HG03439 (cell line): Measurements from ENCODE around the gene FLCN.
"Not testable (repeated sequence)": the region's sequence is repeated elsewhere in the genome, so short reads cannot be mapped to it uniquely, and the experiment has no call there.

Experiments used
- ATAC-seq: cut with Tn5 transposase; IDR thresholded peaks from one replicate; pipeline ENCODE4 v1.9.1; 2021; ENCODE audit warnings: mild to moderate bottlenecking, moderate library complexity; ENCODE audit not compliant: unreplicated experiment

FLCN gene

GRCh38 chr17:17188586-17188985 lies 48.4 kb downstream of the FLCN start:
- ATAC-seq = no peak

- ATAC-seq = no peak
Measured at GRCh38 chr17:17186551-17187505, 50.1 kb downstream of the FLCN start.

DNA sequence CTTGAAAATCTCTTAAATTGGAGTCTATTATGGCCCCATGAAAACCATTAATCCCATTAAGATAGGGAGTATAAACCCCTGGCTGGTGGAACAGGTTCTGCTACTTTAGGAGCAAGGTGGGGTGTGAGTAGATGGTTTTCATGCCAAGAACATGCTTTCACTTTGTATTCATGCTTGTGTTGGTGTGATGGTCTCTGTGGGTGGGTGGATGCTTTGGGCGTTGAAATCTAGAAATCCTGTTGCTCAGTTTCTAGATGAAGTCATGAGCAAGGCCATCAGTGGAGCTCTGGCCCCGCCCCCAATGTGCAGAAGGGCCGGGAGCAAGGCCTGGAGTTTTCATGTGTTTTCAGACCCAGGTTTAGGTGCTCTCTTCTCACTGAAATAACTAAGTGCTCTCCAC lies 50.9 kb downstream of the FLCN start:
- no peak for ATAC-seq

GRCh38 chr17:17184985-17185757 lies 51.8 kb downstream of the FLCN start:
- ATAC-seq = not testable (repeated sequence)

- ATAC-seq = no peak
Measured at GRCh38 chr17:17183744-17184143, 53.2 kb downstream of the FLCN start.

- no peak for ATAC-seq
Measured at GRCh38 chr17:17182598-17183136, 54.3 kb downstream of the FLCN start.

DNA sequence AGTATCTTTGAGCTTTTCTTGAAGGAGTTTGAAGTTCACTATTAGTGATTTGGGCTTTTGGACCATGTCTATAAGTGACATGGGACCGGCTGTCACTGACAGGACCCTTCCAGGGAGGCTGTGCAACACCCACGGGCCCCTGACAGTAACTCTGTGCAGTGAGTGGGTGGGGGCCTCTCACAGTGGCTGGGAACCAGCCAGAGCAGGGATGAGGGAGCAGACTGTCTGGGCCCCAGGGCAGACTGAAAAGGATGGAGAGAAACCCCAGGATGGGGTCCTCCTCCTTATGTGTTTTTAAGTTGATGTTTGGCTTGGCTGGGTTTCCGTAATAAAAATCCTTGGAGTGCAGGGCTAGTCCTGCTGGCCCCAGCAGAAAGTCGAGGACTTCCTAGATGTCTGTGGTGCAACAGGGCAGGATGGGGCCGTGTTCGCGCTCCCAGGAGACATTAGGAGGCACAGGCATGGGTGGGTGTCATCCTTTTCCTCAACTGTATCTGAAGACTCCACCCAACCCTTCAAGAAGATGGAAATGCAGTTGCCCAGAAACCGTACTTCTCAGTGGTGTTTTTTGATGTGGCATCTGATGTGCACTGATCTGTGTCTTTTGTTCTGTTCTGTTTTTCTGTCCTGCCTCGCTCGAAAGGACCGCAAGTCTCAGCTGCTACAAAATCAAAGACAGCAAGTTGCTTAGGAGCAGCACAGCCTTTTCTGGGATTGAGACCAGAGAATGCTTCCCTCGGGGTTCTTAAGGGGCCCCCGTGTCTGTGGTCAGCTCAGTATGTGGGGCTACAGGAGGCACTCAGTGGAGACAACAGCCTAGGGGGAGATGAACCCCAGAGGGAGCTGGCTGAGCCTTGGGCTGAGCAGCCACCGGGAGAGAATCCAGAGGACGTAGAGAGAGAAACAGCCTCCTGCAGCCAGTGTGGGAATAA lies 55.0 kb downstream of the FLCN start:
- no peak for ATAC-seq

GRCh38 chr17:17180741-17181525 lies 56.0 kb downstream of the FLCN start:
- ATAC-seq = no peak

GRCh38 chr17:17180141-17180603 lies 56.8 kb downstream of the FLCN start:
- no peak for ATAC-seq

GRCh38 chr17:17179371-17179827 lies 57.6 kb downstream of the FLCN start:
- ATAC-seq = peak; percentile 57

- no peak for ATAC-seq
Measured at GRCh38 chr17:17177176-17177575, 59.8 kb downstream of the FLCN start.

GRCh38 chr17:17176341-17176740 lies 60.6 kb downstream of the FLCN start:
- no peak for ATAC-seq

GRCh38 chr17:17175917-17176316 lies 61.1 kb downstream of the FLCN start:
- no peak for ATAC-seq

GRCh38 chr17:17175340-17175739 lies 61.6 kb downstream of the FLCN start:
- ATAC-seq = no peak

DNA sequence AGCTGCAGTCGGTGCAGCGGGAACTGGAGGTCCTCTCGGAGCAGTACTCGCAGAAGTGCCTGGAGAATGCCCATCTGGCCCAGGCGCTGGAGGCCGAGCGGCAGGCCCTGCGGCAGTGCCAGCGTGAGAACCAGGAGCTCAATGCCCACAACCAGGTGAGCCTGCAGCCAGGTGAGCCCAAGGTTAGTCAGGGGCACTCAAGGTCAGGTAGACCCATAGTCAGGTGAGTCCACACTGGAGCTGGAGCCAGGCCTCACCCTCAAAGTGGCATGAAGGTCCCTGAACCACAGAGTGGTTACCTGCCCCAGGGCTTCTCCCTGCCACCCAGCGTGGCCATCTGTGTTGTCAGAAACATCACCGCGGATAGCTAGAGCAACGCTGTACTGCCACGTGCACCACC lies 63.0 kb downstream of the FLCN start:
- no peak for ATAC-seq

- no peak for ATAC-seq
Measured at GRCh38 chr17:17172990-17173389, 64.0 kb downstream of the FLCN start.

DNA sequence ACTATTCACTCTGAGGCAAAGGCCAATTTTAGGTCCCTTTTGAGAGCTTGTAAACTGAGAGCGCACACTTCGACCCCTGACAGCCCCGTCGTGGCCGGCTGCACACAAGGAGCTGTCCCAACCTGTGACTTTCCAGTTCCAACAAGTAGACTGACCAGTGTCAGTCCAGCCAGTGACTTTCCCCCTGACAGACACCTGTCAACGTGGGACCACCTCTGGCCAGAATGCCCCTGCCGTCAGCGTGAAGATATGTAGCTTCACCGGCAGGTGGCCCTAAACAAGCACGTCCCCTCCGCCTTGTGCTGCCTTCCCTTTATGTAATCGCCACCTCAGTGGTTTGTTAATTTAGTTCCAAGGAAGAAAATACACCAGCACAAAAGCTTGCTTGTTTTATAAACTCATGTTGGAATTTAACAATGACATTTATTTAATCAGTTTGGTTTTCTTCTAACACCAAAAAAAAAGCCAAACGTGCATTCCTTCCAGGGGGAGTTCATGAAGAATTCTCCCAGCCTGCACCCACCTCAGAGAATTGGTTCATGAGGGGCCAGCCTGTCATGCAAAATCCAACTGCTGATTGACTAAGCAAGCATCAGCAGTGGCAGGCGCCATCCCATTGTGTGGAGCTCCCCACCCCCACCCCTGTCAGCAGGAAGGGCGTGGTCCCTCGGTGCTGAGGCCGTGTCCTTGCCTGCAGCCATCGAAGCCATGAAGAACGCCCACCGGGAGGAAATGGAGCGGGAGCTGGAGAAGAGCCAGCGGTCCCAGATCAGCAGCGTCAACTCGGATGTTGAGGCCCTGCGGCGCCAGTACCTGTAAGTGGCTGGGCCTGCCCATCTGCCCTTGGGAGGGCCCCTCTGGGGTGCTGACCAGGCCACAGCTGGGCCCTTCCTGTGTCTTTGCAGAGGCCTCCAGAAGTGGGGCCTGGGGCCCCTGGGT lies 64.7 kb downstream of the FLCN start:
- ATAC-seq = no peak

DNA sequence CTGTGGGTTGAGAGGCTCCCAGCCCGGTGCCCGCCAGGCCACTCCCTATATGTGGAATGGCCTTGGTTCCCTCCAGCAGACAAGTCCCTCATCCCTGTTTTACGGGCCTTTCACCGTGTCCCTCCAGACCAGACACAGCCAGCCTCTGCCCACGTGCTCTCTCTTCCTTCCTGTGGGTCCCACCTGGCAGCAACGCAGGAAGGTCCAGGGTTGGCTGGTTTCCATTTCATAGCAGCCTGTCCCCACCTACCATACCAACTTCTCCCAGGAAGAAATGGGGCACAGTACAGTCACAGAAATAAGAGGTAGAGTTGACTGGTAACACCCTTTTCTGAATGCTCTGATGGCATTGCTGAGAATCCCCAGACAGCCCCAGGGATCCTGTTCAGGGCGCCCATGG lies 65.8 kb downstream of the FLCN start:
- no peak for ATAC-seq
